Right hindlimb (tissue), 1 donor: ENCODE data around the gene ARVCF.

Experiments
- DNase-seq: peaks from one replicate; pipeline ENCODE4 v3.0.0-alpha.2; 2018

ARVCF gene

GRCh38 chr22:20052309-20053259 is 36.0 kb upstream of the ARVCF start:
- no peak for DNase-seq

GRCh38 chr22:20051927-20052308 is 35.3 kb upstream of the ARVCF start:
- DNase-seq, result no peak

- DNase-seq, result no peak
These were observed 30.1 kb upstream of the ARVCF start for GRCh38 chr22:20046730-20047129.

GRCh38 chr22:20044495-20045151 is 28.0 kb upstream of the ARVCF start:
- no peak for DNase-seq

- DNase-seq, result no peak
These were observed 27.3 kb upstream of the ARVCF start for GRCh38 chr22:20043997-20044342.

GRCh38 chr22:20043057-20043996 is 26.7 kb upstream of the ARVCF start:
- DNase-seq, result no peak

GRCh38 chr22:20040327-20041200 is 23.9 kb upstream of the ARVCF start:
- no peak for DNase-seq

- DNase-seq, result no peak
These were observed 23.2 kb upstream of the ARVCF start for GRCh38 chr22:20039683-20040325.

- DNase-seq, result no peak
These were observed 22.0 kb upstream of the ARVCF start for GRCh38 chr22:20038574-20038973.

GRCh38 chr22:20037419-20037818 is 20.8 kb upstream of the ARVCF start:
- DNase-seq, result no peak

- no peak for DNase-seq
These were observed 20.1 kb upstream of the ARVCF start for GRCh38 chr22:20036535-20037392.

GRCh38 chr22:20036084-20036482 is 19.5 kb upstream of the ARVCF start:
- DNase-seq, result no peak

GRCh38 chr22:20035375-20036083 is 18.9 kb upstream of the ARVCF start:
- no peak for DNase-seq

- DNase-seq, result no peak
These were observed 17.5 kb upstream of the ARVCF start for GRCh38 chr22:20034143-20034542.

- no peak for DNase-seq
These were observed 16.6 kb upstream of the ARVCF start for GRCh38 chr22:20033045-20033706.

- DNase-seq, result no peak
These were observed 15.9 kb upstream of the ARVCF start for GRCh38 chr22:20032407-20032991.

- no peak for DNase-seq
These were observed 15.2 kb upstream of the ARVCF start for GRCh38 chr22:20031732-20032406.

GRCh38 chr22:20029550-20030225 is 13.1 kb upstream of the ARVCF start:
- no peak for DNase-seq
